Measurements from ENCODE around the gene MUC22.

Gene MUC22

GRCh38 chr6:30987304-30987703 lies 23.0 kb upstream of the MUC22 start:
- H3K4me3 ChIP-seq (ENCODE audit: insufficient read depth, low read length, poor library complexity, severe bottlenecking): no peak overlapping the region
- H3K9me2 ChIP-seq (replicated peaks; ENCODE audit: insufficient read depth, low read length): no peaks in the 10 kb centered on the region
- TF ChIP-seq EZH2phosphoT487 (conservative IDR thresholded peaks at IDR 0.05; ENCODE audit: low read length) (no peak), CTCF (IDR thresholded peaks at IDR 0.05; ENCODE audit: insufficient read depth, low read length, poor library complexity, severe bottlenecking) (no peak)
- H3K27me3 ChIP-seq (ENCODE audit: low read length): no peaks in the 10 kb centered on the region
- H3K4me2 ChIP-seq (ENCODE audit: low read depth, low read length, poor library complexity, severe bottlenecking): no peak overlapping the region
- H3K36me3 ChIP-seq (ENCODE audit: low read length): no peaks in the 10 kb centered on the region
- no peaks in the 10 kb centered on the region for H3K79me2 ChIP-seq (ENCODE audit: insufficient read depth, low read length)
- H4K20me1 ChIP-seq (ENCODE audit: low read depth, low read length): no peaks in the 10 kb centered on the region
- no peak overlapping the region for H3K9ac ChIP-seq (ENCODE audit: low read length)
- H3K27ac ChIP-seq (ENCODE audit: low read depth, low read length): no peak overlapping the region
- H3F3A ChIP-seq (ENCODE audit: insufficient read depth): no peaks in the 10 kb centered on the region
- H2AFZ ChIP-seq (ENCODE audit: low read depth, low read length, severe bottlenecking): no peak overlapping the region
- H3K9me3 ChIP-seq (ENCODE audit: insufficient read depth, low read length): no peaks in the 10 kb centered on the region

- Histone ChIP-seq H3K27me3 (ENCODE audit: low read length) (no peaks in the 10 kb centered on the region), H3K9me3 (ENCODE audit: insufficient read depth, low read length) (no peaks in the 10 kb centered on the region), H3K79me2 (ENCODE audit: insufficient read depth, low read length) (no peaks in the 10 kb centered on the region), H3K4me3 (ENCODE audit: insufficient read depth, low read length, poor library complexity, severe bottlenecking) (no peak overlapping the region), H3K27ac (ENCODE audit: low read depth, low read length) (no peak overlapping the region), H3K9me2 (replicated peaks; ENCODE audit: insufficient read depth, low read length) (no peaks in the 10 kb centered on the region), H2AFZ (ENCODE audit: low read depth, low read length, severe bottlenecking) (no peak overlapping the region), H4K20me1 (ENCODE audit: low read depth, low read length) (no peaks in the 10 kb centered on the region), H3K9ac (ENCODE audit: low read length) (no peak overlapping the region), H3F3A (ENCODE audit: insufficient read depth) (no peaks in the 10 kb centered on the region), H3K4me2 (ENCODE audit: low read depth, low read length, poor library complexity, severe bottlenecking) (no peak overlapping the region), H3K36me3 (ENCODE audit: low read length) (no peaks in the 10 kb centered on the region)
- TF ChIP-seq EZH2phosphoT487 (conservative IDR thresholded peaks at IDR 0.05; ENCODE audit: low read length): no peak
- no peak for TF ChIP-seq CTCF (IDR thresholded peaks at IDR 0.05; ENCODE audit: insufficient read depth, low read length, poor library complexity, severe bottlenecking)
Measured at GRCh38 chr6:30988209-30988825, 22.0 kb upstream of the MUC22 start.

DNA sequence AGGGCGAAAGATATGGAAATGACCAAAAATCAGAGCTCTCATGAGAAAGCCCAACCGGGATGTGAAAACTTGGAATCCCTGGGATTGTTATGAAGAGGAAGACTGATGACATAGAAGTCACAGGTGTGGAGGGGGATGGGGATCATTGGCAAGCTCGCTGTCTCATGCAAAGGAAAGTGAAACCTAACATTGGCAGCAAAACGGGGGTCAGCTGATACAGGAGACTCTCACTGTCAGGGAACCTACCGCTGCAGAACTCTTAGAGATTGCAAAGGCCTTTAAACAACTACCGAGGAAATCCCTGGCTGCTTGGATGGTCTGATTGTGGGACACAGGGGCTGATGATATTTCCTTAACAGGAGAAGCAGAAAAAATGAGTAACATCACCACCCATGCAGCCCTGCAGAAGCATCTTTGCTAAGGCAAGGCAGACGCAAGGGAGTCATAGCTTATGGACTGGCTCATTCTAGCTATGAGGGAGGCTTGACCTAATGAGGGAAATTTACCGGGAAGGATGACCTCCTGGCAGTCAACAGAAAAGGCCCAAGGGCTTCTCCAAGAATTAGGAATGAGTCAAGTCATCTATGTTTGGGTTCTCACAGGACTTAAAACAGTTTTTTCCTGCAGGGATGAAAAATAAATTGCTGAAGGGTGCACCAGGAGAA lies 19.7 kb upstream of the MUC22 start:
- no peaks in the 10 kb centered on the region for H3K27me3 ChIP-seq (ENCODE audit: low read length)
- no peaks in the 10 kb centered on the region for H3K36me3 ChIP-seq (ENCODE audit: low read length)
- H2AFZ ChIP-seq (ENCODE audit: low read depth, low read length, severe bottlenecking): no peak overlapping the region
- H3K9me2 ChIP-seq (replicated peaks; ENCODE audit: insufficient read depth, low read length): no peaks in the 10 kb centered on the region
- TF ChIP-seq CTCF (IDR thresholded peaks at IDR 0.05; ENCODE audit: insufficient read depth, low read length, poor library complexity, severe bottlenecking) (no peak), EZH2phosphoT487 (conservative IDR thresholded peaks at IDR 0.05; ENCODE audit: low read length) (no peak)
- peaks cover 5% of the 10 kb centered on the region; the same call in 1 of the 2 replicates for H3K9me3 ChIP-seq (ENCODE audit: insufficient read depth, low read length)
- no peaks in the 10 kb centered on the region for H4K20me1 ChIP-seq (ENCODE audit: low read depth, low read length)
- no peaks in the 10 kb centered on the region for H3K79me2 ChIP-seq (ENCODE audit: insufficient read depth, low read length)
- H3F3A ChIP-seq (ENCODE audit: insufficient read depth): no peaks in the 10 kb centered on the region
- H3K4me3 ChIP-seq (ENCODE audit: insufficient read depth, low read length, poor library complexity, severe bottlenecking): no peak overlapping the region
- H3K9ac ChIP-seq (ENCODE audit: low read length): no peak overlapping the region
- H3K4me2 ChIP-seq (ENCODE audit: low read depth, low read length, poor library complexity, severe bottlenecking): no peak overlapping the region
- no peak overlapping the region for H3K27ac ChIP-seq (ENCODE audit: low read depth, low read length)
